ENCODE results near the gene PCSK7.
"Not testable (repeated sequence)": the region's sequence is repeated elsewhere in the genome, so short reads cannot be mapped to it uniquely, and the experiment has no call there.

The PCSK7 gene

GRCh38 chr11:117231842-117232091, at the start of gene PCSK7:
TSS of gene PCSK7 (minus strand) at chr11:117232073. CDS start at chr11:117229844, 2,229 bp downstream.
- DNase-seq, result no peak

DNA sequence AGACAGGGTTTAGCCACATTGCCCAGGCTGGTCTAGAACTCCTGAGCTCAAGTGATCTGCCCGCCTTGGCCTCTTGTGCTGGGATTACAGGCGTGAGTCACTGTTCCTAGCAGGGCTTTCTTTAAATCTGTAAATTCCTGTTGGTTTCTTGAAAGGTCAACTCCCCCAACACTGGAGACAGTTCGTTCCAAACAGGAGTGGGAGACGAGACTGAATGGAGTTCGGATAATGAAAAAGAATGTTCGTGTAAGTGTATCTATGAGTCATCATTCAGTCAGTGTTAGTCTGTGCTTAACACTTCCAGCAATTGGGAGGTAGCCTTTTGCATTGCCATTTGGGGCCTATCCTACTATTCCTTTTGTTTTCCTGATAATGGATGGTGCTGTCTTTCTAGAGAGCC, 49.3 kb upstream of the PCSK7 start:
- no peak for DNase-seq

DNA sequence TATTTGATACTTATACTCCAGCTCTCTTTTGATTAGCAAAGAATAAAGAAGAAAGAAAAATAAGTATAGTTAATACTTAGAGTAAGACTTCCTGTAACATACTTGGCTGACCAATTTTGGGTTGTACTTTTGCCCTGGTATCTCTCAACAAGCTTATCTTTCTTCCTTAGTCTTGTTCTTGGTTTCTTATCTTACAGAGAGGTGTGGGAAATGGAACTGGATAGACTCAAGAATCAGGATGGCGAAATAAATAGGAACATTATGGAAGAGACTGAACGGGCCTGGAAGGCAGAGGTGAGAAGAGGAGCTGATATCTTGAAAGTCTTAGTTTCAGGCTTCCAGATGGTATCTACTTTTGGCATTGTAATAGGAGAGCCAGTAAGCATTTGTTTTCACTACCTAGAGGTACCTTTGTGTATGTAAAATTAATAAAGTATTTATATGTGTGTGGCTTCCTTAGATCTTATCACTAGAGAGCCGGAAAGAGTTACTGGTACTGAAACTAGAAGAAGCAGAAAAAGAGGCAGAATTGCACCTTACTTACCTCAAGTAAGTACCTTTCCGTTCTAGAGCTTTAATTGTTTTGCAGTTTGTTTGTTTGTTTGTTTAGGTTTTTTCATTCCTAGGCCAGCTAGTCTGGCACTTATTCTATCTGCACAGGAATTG, 48.0 kb upstream of the PCSK7 start:
- DNase-seq, result no peak

DNA sequence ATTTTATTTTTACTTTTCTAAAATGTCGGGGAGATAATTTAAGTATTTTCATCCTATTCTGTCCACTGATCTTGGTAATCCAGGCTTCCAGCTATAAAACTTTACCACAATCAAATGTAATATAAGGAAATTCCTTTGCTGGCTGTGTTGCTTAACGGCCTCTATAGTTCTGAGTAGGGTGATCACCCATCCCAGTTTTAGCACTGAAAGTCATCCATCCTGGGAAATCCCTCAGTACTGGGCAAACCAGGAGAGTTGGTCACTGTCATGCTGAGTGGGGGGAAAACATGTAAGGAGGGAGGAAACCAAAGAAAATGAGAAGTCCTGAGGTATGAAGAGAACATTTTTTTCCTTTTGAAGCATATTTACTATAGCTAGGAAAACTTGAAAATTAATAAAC, 46.5 kb upstream of the PCSK7 start:
- DNase-seq, result no peak

GRCh38 chr11:117273550-117274289, 41.8 kb upstream of the PCSK7 start:
- no peak for DNase-seq

DNA sequence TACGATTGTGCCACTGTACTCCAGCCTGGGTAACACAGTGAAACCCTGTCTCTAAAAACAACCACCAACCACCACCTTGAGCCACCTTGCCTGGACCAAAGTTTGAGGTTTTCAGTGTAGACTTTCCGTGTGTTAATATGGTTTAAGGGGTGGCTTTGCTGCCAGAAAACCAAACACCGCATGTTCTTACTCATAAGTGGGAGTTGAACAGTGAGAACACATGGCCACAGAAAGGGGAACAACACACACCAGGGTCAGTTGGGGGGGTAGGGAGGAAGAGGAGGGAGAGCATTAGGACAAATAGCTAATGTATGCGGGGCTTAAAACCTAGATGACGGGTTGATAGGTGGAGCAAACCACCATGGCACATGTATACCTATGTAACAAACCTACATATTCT, 40.3 kb upstream of the PCSK7 start:
- DNase-seq, result not testable (repeated sequence)

DNA sequence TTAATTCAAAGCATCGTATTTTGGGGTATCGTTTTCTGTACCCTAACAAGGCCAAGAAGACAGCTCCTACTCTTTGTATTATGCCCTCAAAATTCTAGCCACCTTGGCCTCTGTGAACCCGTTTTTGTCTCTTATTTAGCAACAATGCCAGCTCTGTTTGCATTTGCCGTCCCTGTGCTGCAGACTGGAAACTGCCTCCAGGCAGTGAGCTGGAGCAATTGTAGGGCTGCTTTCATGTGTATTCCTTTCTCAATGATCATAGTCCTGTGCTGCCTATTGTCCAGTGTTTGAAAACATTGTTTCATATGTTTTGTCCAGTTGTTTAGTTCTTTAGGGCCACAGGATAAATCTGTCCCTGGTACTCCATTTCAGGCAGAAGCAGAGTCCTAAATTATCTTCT, 39.3 kb upstream of the PCSK7 start:
- DNase-seq, result no peak

GRCh38 chr11:117269856-117270255, 38.0 kb upstream of the PCSK7 start:
- no peak for DNase-seq

- DNase-seq, result no peak
Measured at GRCh38 chr11:117265745-117266144, 33.9 kb upstream of the PCSK7 start.

DNA sequence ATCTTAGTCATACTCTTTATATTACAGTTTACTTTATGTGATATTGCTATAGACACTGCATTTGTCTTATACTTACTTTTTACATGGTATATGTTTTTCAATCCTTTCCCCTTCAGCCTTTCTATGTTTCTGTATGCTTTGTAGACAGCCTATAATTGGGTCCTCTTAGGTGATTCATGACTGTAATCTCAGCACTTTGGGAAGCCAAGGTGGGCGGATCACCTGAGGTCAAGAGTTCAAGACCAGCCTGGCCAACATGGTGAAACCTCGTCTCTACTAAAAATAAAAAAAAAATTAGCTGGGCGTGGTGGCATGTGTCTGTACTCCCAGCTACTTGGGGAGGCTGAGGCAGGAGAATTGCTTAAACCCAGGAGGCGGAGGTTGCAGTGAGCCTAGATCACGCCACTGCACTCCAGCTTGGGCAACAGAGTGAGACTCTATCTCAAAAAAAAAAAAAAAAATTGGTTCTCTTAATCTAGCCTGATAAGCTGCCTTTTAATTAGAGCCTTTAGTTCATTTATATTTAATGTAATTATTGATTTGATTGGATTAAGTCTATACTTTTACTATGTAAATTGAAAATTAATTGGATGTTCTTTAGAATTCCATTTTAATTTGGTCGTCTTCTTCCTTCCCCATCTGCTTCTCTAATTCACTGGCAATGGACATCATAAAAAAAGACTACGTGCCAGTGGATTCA, 32.9 kb upstream of the PCSK7 start:
- not testable (repeated sequence) for DNase-seq

- no peak for DNase-seq
Measured at GRCh38 chr11:117259417-117259816, 27.5 kb upstream of the PCSK7 start.

DNA sequence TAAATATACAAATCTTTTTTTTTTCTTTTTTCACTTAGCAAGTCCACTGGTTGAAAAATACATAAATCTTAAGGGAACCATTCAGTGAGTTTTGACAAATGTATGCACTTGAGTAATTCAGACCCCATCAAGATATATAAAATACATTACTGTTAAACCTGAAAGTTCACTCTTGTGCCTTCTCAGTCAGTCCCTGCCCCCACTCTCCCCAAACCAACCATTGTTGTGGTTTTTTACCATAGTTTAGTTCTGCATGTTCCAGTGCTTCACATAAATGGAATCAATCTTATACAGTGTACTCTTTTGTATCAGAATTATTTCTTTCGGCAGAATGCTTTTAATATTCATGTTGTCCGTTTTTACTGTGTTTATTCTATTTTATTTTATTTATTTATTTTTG, 26.7 kb upstream of the PCSK7 start:
- no peak for DNase-seq

DNA sequence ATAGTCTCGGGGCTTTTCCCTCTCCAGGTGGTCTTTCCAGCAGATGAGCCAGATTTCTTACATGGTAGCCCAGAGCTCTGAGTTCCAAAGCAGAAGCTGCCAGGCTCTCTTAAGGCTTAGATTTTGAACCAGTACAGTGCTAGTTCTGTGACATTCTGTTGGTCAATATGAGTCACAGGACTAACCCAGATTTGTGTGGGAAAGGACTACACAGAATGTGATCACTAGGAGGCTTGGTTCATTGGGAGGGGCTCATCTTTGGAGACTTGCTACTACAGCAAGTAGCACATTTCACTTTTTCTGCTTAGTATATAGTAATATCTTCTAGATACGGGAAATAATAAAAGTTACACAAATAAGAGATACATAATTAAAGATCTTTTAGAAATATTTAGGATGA, 24.7 kb upstream of the PCSK7 start:
- no peak for DNase-seq

DNA sequence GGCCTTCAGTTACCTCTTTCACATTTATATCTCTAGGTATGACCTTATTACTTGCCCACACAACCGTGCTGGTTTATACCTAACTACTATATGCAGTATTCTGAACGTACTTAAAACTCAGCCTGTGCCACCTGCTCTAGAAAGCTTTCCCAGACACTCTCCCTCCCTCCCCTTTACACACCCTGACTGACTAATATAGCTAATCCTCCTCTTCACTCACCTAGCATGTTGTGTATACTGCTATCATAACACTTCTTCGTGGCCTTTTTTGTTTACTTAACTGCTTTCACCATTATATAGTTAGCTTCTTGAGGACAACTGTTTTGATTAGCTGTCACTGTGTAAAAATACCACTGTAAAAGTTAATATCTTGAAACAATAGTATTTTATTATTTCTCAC, 24.1 kb upstream of the PCSK7 start:
- no peak for DNase-seq

DNA sequence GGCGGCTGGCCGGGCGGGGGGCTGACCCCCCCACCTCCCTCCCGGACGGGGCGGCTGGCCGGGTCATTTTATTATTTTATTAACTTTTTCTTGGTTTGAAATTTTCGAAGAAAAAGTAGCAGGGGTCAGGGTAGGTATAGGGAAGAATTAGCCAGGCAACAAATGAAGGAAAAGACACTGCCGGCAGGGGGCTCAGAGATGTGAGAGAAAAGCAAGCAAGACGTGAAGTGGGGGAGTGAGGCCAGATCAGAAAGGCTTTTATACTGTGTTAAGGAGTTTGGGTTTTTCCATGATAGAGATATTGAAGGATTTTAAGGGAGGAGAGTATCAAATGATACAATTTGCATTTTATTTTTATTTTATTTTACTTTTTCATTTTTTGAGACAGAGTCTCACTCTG, 19.6 kb upstream of the PCSK7 start:
- no peak for DNase-seq

DNA sequence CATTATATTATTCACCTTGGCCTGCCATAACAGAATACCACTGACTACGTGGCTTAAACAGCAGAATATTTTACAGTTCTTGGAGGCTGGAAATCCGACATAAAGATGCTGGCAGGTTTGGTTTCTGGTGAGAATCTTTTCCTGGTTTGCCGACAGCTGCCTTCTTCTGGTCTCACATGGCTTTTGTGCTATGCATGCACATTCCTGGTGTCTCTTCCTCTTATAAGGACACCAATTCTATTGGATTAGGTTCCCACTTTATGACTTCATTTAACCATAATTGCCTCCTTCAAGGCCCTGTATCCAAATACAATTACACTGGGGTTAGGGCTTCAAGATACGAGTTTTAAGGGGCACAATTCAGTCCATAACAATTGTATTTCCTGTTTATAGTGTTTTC, 17.7 kb upstream of the PCSK7 start:
- DNase-seq, result no peak

DNA sequence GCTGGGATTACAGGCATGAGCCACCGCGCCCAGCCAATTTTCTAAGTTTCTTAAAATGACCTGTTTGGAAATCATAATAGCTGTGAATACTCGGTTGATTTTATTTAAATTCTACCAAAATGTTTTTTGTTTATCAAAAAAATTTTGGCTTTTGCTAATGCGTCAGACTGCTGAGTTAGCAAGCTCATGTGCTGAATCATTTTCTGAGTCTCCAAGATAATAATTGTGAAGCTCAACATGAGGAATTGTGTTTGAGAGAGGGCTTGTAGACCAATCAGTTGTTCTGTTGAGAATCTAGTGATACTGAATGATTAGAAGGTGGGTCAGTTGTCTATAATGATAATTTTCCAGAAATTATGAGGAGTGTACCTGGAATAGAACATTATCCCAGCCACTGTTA, 16.5 kb upstream of the PCSK7 start:
- DNase-seq, result no peak

- DNase-seq, result no peak
Measured at GRCh38 chr11:117239295-117239694, 7.4 kb upstream of the PCSK7 start.

DNA sequence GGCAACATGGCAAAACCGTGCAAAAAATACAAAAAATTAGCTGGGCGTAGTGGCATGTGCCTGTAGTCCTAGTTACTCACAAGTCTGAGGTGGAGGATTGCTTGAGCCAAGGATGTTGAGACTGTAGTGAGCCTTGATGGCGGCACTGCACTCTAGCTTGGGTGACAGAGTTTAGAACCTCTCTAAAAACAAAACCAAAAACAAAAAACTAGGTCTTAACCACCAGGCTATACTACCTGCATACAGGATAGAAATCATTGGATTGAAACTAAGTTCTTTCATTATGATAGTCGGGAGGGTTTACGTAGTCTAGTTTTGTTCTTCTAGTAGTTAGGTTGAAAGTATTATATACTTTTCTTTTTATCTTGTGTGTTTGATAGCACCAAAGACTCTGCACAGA, 6.3 kb upstream of the PCSK7 start:
- no peak for DNase-seq

GRCh38 chr11:117232911-117233409, 1.1 kb upstream of the PCSK7 start:
- DNase-seq, result no peak

DNA sequence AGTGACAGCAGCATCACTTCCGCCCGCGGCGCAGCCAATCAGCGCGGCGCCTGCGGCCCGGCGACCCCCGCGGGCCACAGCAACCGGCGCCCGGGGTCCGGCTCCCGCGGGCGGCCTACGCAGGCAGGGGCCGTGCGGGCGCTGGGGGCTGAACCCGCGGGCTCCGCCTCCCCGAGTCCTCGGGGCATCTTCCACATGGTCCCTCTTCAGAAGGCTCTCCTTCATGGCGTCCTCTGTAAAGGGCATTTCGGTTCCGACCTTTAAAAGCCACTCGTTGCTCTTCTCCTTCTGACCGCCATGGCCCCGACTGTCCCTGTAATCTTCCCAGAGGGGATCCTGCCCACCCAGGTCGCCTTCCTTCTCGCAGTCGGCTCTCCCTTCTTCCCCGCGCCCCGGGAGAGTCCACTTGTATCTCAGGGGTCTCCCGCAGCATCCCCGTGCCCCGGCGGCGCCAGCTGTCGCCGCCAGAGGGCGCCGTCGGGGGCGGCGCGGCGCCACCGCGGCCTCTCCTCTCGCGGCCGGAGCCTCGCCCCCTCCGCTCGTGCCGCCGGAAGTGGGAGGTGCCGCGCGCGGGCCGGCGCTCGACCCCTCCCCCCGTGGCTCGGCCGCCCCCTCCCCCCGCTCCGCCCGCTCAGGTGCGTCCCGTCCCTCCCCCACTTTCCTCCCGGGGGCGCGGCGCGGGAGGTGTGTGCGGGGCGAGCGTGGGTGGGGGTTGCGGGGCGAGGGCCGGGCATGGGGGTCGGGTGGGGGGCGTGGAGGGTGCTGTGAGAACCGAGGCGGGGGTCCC, 412 bp upstream of the PCSK7 start, which contains the start of gene RNF214:
Gene RNF214, plus strand, starts transcription at position 580 of the 787 bp plus-strand sequence. CDS start 1,602 bp downstream, outside the sequence.
- peak; percentile 61 for DNase-seq

- DNase-seq, result no peak
Measured at GRCh38 chr11:117230999-117231841, 653 bp downstream of the PCSK7 start.
